IPS-20b (cell line): ENCODE results near the gene ZNF213.
A peak's percentile ranks its signal among the peaks of the same experiment; 100 is the strongest.

ENCODE experiments used
- H3K27ac ChIP-seq: one replicate; pipeline ENCODE4 v1.5.1; 2013; ENCODE audit warnings: low read length
- H3K27me3 ChIP-seq: 2 replicates; pipeline ENCODE4 v1.6.1; 2013; ENCODE audit warnings: mild to moderate bottlenecking, low read length, inconsistent platforms; ENCODE audit not compliant: insufficient read depth
- H3K36me3 ChIP-seq: 2 replicates; pipeline ENCODE4 v1.6.1; 2013; ENCODE audit warnings: low read depth, mild to moderate bottlenecking, inconsistent platforms, low read length, moderate library complexity; ENCODE audit not compliant: insufficient read depth
- H3K4me1 ChIP-seq: 2 replicates; pipeline ENCODE4 v1.6.1; 2013; ENCODE audit warnings: mild to moderate bottlenecking, control low read depth, inconsistent platforms, low read length, moderate library complexity; ENCODE audit not compliant: insufficient read depth
- H3K4me3 ChIP-seq: 2 replicates; pipeline ENCODE4 v1.5.1; 2013; ENCODE audit warnings: mild to moderate bottlenecking, low read length, inconsistent platforms
- H3K9ac ChIP-seq: 2 replicates; pipeline ENCODE4 v1.6.1; 2013; ENCODE audit warnings: low read depth, mild to moderate bottlenecking, inconsistent platforms, low read length, moderate library complexity
- H3K9me3 ChIP-seq: 2 replicates; pipeline ENCODE4 v1.6.1; 2013; ENCODE audit warnings: mild to moderate bottlenecking, low read depth, low read length, inconsistent platforms; ENCODE audit not compliant: insufficient read depth

The ZNF213 gene, protein sequence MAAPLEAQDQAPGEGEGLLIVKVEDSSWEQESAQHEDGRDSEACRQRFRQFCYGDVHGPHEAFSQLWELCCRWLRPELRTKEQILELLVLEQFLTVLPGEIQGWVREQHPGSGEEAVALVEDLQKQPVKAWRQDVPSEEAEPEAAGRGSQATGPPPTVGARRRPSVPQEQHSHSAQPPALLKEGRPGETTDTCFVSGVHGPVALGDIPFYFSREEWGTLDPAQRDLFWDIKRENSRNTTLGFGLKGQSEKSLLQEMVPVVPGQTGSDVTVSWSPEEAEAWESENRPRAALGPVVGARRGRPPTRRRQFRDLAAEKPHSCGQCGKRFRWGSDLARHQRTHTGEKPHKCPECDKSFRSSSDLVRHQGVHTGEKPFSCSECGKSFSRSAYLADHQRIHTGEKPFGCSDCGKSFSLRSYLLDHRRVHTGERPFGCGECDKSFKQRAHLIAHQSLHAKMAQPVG

DNA sequence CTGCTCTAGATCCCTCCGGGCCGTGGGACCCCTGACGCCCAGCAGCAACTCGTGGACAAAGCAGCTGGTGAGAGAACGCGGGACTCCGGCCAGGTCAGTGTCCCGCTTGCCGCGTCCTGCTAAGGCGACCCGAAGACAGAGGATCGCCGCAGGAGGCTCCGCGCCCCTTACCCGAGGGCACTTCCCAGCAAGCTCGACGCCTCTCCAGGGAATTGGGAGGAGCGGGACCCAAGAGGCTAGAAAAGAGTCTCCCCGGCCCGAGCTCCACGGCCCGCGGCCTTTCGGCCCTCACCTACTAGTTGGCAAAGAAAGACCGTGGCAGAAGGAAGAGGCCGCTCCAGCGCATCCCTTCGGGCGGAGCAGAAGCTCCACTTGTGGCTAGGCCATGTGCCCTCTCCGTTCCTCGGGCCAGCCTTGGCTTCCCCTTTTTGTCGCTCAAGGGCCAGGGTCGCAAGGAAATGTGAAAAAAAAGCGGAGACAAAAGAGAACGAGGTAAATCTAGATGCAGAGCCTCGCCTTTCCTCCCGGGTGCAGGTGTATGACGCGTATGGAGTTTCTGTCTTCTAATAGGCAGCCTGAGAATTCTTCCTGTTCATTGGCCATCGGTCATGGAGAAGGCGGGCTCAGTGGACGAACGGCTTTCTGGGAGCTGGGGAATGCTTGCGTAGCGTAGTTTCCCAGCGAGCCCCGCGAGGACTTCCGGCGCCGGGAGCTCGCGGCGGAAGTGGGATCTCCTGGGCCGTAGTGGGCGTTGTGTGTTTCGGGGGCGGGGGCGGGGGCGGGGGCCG, at the start of gene ZNF213:
Gene ZNF213 (plus strand): TSS at position 692 of the 788 bp plus-strand sequence. CDS start 2,252 bp downstream, outside the sequence.
- Histone ChIP-seq H3K27me3 (no peaks in the 10 kb centered on the region), H3K4me1 (peaks cover 3% of the 10 kb centered on the region; the same call in 1 of the 2 replicates), H3K36me3 (peaks cover 8% of the 10 kb centered on the region; the same call in 1 of the 2 replicates), H3K4me3 (peak within 1 kb of the TSS; percentile 99), H3K9me3 (no peaks in the 10 kb centered on the region), H3K9ac (peak within 1 kb of the TSS; percentile 99), H3K27ac (peak within 1 kb of the TSS; percentile 97)

DNA sequence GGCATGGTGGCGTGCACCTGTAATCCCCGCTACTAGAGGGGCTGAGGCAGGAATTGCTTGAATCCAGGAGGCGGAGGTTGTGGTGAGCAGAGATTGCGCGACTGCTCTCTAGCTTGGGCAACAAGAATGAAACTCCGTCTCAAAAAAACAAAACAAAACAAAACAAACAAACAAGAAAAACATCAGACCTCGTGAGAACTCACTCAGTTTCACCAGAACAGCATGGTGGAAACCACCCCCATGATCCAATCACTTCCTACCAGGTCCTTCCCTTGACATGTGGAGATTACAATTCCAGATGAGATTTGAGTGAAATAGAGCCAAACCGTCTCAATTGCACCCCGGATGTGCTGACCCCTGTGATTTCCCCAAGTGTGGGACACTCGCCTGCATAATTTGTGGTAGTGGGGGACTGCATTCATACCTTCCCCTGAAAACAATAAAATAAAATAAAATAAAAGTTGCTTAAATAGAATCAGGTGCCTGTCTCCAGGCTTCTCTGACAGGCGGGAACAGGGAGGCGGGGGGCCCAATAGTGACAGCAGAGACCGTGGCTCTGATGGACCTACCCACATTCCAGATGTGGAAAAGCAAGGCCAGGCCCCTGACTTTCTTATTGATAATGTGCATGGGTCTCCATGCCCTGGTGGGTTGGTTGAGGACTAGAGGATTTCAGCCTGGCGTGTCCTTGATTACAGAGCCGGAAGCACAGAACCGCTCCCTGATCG, 48.8 kb upstream of the ZNF213 start:
- no peaks in the 10 kb centered on the region for H3K27me3 ChIP-seq
- H3K4me1 ChIP-seq: no peaks in the 10 kb centered on the region
- H3K36me3 ChIP-seq: peaks cover 37% of the 10 kb centered on the region
- no peaks in the 10 kb centered on the region for H3K9me3 ChIP-seq
- no peak overlapping the region for H3K4me3 ChIP-seq
- H3K9ac ChIP-seq: no peak overlapping the region
- no peak overlapping the region for H3K27ac ChIP-seq

DNA sequence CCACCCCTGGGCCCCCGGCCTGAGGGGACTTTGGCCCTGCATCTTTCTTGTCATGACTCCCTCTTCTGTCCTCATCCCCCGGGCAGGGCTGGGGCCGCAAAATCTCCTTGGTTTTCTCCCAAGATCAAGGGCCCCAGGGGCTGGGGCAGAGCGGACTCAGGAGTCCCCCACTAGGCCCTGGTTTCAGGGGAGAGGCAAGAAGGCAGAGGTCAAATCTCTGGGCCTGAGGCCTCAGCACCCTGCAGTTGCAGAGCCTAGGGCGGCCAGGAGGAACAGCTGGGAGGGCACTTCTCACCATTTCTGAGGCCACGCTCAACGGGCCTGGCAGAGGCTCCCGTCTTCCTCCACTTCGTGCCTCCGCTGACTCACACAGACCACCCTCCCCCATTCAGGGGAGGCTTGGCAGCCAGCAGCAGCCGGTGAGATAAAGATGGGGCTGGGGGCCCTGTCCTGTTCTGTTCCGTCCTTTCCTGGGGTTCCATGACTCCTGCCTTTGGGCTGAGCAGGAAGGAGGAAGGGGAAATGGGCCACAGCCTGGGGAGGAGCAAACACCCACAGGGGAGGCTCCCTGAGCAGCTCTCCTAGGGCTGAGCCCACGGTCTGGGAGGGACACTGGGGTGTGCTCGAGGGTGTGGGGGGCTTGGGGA, 48.1 kb upstream of the ZNF213 start:
- H3K27me3 ChIP-seq: no peaks in the 10 kb centered on the region
- no peaks in the 10 kb centered on the region for H3K9me3 ChIP-seq
- H3K4me1 ChIP-seq: no peaks in the 10 kb centered on the region
- no peak overlapping the region for H3K9ac ChIP-seq
- H3K36me3 ChIP-seq: peaks cover 44% of the 10 kb centered on the region
- H3K27ac ChIP-seq: no peak overlapping the region
- H3K4me3 ChIP-seq: no peak overlapping the region

DNA sequence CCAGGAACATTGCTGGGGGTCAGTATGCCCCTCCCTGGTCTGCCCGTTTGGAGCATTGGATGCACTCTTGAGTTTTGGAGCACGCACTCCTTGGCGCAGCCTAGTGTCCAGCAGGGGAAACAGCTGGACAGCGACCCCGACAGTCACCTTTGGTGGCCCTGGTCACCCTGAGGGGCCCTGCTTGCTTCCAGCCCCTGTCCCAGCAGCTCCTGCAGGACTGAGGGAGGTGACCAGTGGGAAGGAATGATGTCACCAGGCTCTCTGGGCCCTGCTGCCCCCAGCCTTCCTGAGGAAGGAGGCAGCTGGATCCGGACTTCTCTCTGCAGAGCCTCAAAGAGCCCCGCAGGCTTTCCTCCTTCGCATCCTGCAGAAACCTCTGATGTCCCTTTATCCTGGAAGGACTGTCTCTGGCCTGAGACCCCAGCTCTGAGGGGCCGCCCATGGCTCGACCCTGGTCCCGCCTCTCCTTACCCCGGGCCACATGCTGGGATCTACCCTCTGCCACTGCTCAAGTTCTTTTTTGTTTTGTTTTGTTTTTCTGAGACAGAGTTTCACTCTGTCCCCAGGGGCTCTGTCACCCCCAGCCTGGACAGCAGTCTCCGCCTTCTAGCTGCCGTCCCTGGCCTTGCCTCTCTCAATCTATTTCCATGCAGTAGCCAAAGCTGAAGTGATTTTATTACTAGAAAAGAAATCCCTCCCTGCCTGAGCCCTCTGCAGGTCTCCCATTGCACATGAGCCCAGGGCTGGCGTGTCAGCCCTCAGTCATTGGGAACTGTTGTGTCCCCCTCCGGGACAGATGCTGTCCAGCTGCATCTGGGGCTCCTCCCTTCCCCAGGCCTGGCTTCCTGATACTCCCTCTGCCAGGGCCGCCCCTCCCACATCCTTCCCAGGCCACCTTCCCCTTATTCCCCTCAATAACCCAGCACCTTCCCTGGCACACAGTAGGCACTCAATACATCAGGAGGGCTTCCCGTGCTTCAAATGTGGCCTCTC, 47.3 kb upstream of the ZNF213 start:
- Histone ChIP-seq H3K9me3 (no peaks in the 10 kb centered on the region), H3K27me3 (no peaks in the 10 kb centered on the region), H3K4me3 (no peak overlapping the region), H3K36me3 (peaks cover 52% of the 10 kb centered on the region), H3K9ac (no peak overlapping the region), H3K27ac (no peak overlapping the region), H3K4me1 (no peaks in the 10 kb centered on the region)

DNA sequence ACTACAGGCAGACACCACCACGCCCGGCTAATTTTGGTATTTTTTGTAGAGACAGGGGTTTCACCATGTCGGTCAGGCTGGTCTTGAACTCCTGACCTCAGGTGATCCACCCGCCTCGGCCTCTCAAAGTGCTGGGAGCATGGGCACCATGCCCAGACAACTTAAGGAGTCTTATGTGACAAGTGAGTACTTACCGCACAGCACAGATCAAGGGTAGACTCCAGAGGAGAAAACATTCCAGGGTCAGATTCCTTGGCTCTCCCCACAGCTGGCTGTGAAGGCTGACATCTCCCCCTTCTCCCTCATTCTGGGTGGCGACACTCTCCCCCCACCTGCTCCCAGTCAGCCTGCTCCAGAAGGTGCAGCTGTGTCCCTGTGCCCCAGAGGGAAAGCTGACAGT, 46.4 kb upstream of the ZNF213 start:
- Histone ChIP-seq H3K9ac (no peak overlapping the region), H3K4me1 (no peaks in the 10 kb centered on the region), H3K36me3 (peaks cover 61% of the 10 kb centered on the region), H3K4me3 (no peak overlapping the region), H3K27ac (no peak overlapping the region), H3K9me3 (no peaks in the 10 kb centered on the region), H3K27me3 (no peaks in the 10 kb centered on the region)

DNA sequence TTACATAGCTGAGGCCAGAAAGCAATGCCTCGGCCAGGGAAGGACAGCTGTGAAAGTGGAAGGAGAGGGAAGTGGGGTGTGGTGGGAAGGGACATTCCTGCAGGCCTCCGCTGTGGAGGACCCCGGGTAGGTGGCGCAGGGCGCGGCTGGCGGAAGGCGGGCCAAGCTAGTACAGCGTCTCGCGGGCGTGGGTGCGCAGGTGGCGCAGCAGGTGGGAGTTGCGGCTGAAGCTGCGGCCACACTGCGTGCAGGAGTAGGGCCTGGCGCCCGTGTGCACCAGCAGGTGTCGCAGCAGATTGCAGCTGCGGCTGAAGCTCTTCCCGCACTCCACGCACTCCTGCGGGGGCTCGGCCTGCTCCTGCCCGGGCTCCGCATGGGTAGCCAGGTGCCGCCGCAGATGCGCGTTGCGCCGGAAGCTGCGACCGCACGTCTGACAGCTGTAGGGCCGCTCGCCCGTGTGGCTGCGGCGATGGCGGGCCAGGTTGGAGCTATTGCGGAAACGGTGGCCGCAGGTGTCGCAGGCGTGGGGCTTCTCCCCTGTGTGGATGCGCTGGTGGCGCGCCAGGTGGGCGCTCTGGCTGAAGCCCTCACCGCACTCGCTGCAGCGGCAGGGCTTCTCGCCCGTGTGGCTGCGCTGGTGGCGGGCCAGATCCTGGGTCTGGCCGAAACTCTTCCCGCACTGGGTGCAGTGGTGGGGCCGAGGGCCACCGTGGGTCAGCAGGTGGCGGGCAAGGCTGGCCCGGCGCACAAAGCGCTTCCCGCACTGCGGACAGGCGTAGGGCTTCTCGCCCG, 45.7 kb upstream of the ZNF213 start:
- no peak overlapping the region for H3K9ac ChIP-seq
- H3K36me3 ChIP-seq: peaks cover 65% of the 10 kb centered on the region
- H3K4me1 ChIP-seq: no peaks in the 10 kb centered on the region
- H3K4me3 ChIP-seq: no peak overlapping the region
- H3K9me3 ChIP-seq: no peaks in the 10 kb centered on the region
- H3K27me3 ChIP-seq: no peaks in the 10 kb centered on the region
- no peak overlapping the region for H3K27ac ChIP-seq

DNA sequence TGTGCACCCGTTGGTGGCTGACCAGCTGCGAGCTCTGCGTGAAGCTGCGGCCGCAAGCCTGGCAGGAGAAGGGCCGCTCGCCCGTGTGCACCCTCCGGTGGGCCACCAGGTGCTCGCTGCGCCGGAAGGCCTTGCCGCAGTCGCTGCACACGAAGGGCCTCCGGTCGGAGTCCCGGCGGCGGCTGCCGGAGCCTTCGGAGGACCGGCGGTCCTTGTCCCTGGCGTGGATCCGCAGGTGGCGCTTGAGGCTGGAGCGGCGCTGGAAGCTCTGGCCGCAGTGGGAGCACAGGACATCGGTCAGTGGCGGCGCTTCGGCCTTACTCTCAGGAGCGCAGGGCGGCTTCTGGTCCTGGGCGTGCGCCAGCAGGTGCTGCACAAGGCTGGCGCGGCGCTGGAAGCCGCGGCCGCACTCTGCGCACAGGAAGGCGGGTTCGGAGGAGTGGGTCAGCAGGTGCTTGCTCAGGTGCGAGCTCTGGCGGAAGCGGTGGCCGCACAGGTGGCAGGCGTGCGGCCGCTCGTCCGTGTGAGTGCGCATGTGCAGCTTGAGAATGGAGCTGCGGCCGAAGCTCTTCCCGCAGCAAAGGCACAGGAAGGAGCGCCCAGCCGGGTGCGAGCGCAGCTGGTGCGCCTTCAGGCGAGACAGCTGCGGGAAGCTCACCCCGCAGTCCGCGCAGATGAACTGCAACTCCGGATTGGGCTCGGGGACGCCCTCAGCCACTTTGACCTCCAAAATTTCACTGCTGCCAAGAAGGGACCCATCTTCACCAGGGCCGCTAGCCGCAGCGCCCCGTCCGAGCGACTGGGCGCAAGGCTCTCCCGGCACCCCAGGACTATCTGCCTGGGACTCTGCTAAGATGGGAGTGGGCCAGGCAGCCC, 44.9 kb upstream of the ZNF213 start:
- H3K4me3 ChIP-seq: no peak overlapping the region
- H3K27me3 ChIP-seq: no peaks in the 10 kb centered on the region
- no peaks in the 10 kb centered on the region for H3K4me1 ChIP-seq
- peaks cover 72% of the 10 kb centered on the region for H3K36me3 ChIP-seq
- no peaks in the 10 kb centered on the region for H3K9me3 ChIP-seq
- no peak overlapping the region for H3K9ac ChIP-seq
- no peak overlapping the region for H3K27ac ChIP-seq

DNA sequence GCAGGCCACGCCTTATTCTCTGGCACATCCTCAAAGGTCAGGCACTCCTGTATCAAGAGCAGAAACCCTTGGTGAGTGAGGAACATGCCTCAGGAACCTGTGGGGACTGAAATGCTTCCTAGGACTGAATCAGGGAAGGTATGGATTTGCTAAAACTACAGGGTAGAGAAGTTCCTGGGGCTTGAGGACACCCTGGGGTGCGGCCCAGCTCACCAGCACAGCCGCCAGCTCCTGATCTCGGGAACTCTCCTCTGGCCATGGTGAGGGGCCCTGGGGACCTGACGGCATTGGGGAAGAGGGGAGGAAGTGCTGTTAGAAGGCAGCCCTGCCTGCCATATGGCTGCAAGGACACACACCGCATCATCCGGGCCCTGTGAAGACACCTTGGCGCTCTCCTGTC, 43.3 kb upstream of the ZNF213 start:
- no peaks in the 10 kb centered on the region for H3K27me3 ChIP-seq
- no peak overlapping the region for H3K4me3 ChIP-seq
- no peak overlapping the region for H3K9ac ChIP-seq
- H3K9me3 ChIP-seq: no peaks in the 10 kb centered on the region
- H3K27ac ChIP-seq: no peak overlapping the region
- H3K4me1 ChIP-seq: peaks cover 6% of the 10 kb centered on the region
- peaks cover 78% of the 10 kb centered on the region for H3K36me3 ChIP-seq

DNA sequence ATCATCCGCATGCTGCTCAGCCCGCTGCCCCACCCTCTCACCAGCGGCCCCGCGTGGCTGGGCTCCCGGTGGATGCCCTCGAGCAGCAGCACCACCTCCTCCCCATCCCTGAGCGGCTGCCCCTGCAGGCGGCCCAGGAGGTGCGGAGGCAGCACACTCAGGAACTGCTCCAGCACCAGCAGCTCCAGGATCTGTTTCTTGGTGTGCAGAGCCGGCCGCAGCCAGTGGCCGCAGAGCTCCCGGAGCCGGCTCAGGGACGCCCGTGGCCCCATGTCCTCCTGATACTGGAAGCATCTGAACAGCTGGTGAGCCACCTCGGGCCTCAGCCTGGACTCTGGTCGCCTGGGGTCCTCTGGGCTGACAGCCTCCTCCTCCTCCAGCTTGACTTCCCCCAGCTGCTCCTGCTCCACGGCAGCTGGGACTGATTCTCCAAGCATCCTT, 42.3 kb upstream of the ZNF213 start:
- peaks cover 86% of the 10 kb centered on the region for H3K36me3 ChIP-seq
- H3K9me3 ChIP-seq: no peaks in the 10 kb centered on the region
- H3K4me3 ChIP-seq: no peak overlapping the region
- no peak overlapping the region for H3K27ac ChIP-seq
- peaks cover 11% of the 10 kb centered on the region for H3K4me1 ChIP-seq
- no peak overlapping the region for H3K9ac ChIP-seq
- H3K27me3 ChIP-seq: no peaks in the 10 kb centered on the region
